ENCODE results near the gene IL6.

- TF ChIP-seq SIN3A (conservative IDR thresholded peaks at IDR 0.05 in 1 of 2, IDR thresholded peaks at IDR 0.05 in 1 of 2; ENCODE audit: low read depth in 1 of 2, low read length in 2 of 2) (no peak), POLR2A (IDR thresholded peaks at IDR 0.05; ENCODE audit: control extremely low read depth in 1 of 2, low read depth in 2 of 2, low read length in 2 of 2) (no peak), TEAD4 (IDR thresholded peaks at IDR 0.05; ENCODE audit: low read depth, low read length) (no peak), EZH2 (IDR thresholded peaks at IDR 0.05; ENCODE audit: low read depth, low read length, severe bottlenecking) (no peak), CTCF (IDR thresholded peaks at IDR 0.05; ENCODE audit: control extremely low read depth in 1 of 3, insufficient read depth in 1 of 3, low read depth in 1 of 3, low read length in 3 of 3) (no peak), SP2 (IDR thresholded peaks at IDR 0.05; ENCODE audit: low read length) (no peak), SP1 (IDR thresholded peaks at IDR 0.05; ENCODE audit: low read depth, low read length) (no peak), NANOG (IDR thresholded peaks at IDR 0.05; ENCODE audit: insufficient read depth, low read depth, low read length, poor library complexity, severe bottlenecking) (no peak), POLR2AphosphoS5 (IDR thresholded peaks at IDR 0.05; ENCODE audit: low read depth, low read length) (no peak), ATF3 (IDR thresholded peaks at IDR 0.05; ENCODE audit: insufficient read depth, low read depth, low read length) (no peak), EP300 (IDR thresholded peaks at IDR 0.05; ENCODE audit: borderline replicate concordance in 1 of 2, low read depth in 2 of 2, low read length in 2 of 2) (no peak), SRF (IDR thresholded peaks at IDR 0.05; ENCODE audit: low read depth, low read length) (no peak), HDAC2 (IDR thresholded peaks at IDR 0.05; ENCODE audit: borderline replicate concordance in 1 of 2, low read depth in 2 of 2, low read length in 2 of 2) (no peak), CEBPB (IDR thresholded peaks at IDR 0.05; ENCODE audit: low read depth, low read length) (no peak)
Measured at GRCh38 chr7:22759721-22760120, 32.7 kb downstream of the IL6 start.
